HepG2 (cell line): Measurements from ENCODE around the gene NCOA6. TPM values are rescaled to one million over a fixed set of nuclear protein-coding genes. Genes with fewer than 3 reads are reported as not detected.

Experiments used
- ATRX ChIP-seq: sonication (generic); formaldehyde crosslinking; IDR thresholded peaks from 2 replicates; pipeline ENCODE4 v1.4.0; 2020; ENCODE audit warnings: missing genetic modification reagents, borderline replicate concordance
- BCL6 ChIP-seq: IDR thresholded peaks from 2 replicates; pipeline ENCODE4 v1.6.1; 2016; ENCODE audit warnings: missing genetic modification reagents, missing compliant biosample characterization
- FOXC1 ChIP-seq: sonication (generic); formaldehyde crosslinking; IDR thresholded peaks from 2 replicates; pipeline ENCODE4 v1.8.0; 2022; ENCODE audit warnings: mild to moderate bottlenecking, missing genetic modification reagents, borderline replicate concordance
- KAT2B ChIP-seq: fragments of 150-350 bp; IDR thresholded peaks from 2 replicates; pipeline ENCODE4 v1.6.1; 2014; ENCODE audit warnings: low read depth, low read length, borderline replicate concordance
- NR2F1 ChIP-seq, 2 experiments: fragments of 450-650 bp in 1 of 2; formaldehyde crosslinking in 1 of 2; IDR thresholded peaks; 2 replicates each; pipeline versions ENCODE4 v1.5.0 to v1.6.1; 2016 to 2020; ENCODE audit warnings: mild to moderate bottlenecking in 1 of 2, missing compliant biosample characterization in 1 of 2, missing genetic modification reagents in 1 of 2, moderate library complexity in 1 of 2
- SIN3A ChIP-seq: IDR thresholded peaks from 2 replicates; pipeline ENCODE4 v1.6.1; 2011; ENCODE audit warnings: low read depth, mild to moderate bottlenecking, control low read depth, low read length, borderline replicate concordance
- SYNCRIP ChIP-seq: fragments of 200-400 bp; formaldehyde crosslinking; IDR thresholded peaks from 2 replicates; pipeline ENCODE4 v1.6.1; 2018; ENCODE audit warnings: mild to moderate bottlenecking, low read depth, low read length; ENCODE audit not compliant: insufficient read depth
- U2AF1 ChIP-seq: fragments of 200-400 bp; formaldehyde crosslinking; optimal IDR thresholded peaks from 2 replicates; pipeline ENCODE3; 2017; ENCODE audit warnings: mild to moderate bottlenecking, low read depth, low read length
- XBP1 ChIP-seq: sonication (generic); formaldehyde crosslinking; IDR thresholded peaks from 2 replicates; pipeline ENCODE4 v1.5.0; 2020; ENCODE audit warnings: missing genetic modification reagents
- ZFP37 ChIP-seq: sonication (generic); formaldehyde crosslinking; IDR thresholded peaks from 2 replicates; pipeline ENCODE4 v1.4.0; 2020; ENCODE audit warnings: missing genetic modification reagents, borderline replicate concordance
- ZNF292 ChIP-seq: sonication (generic); formaldehyde crosslinking; IDR thresholded peaks from 2 replicates; pipeline ENCODE4 v1.8.1; 2022; ENCODE audit warnings: mild to moderate bottlenecking, low read depth, missing genetic modification reagents, borderline replicate concordance
- ZNF3 ChIP-seq: IDR thresholded peaks from 2 replicates; pipeline ENCODE4 v1.7.0; 2017; ENCODE audit warnings: inconsistent platforms
- ZNF530 ChIP-seq: sonication (generic); formaldehyde crosslinking; IDR thresholded peaks from 2 replicates; pipeline ENCODE4 v1.5.0; 2020; ENCODE audit warnings: low read depth, mild to moderate bottlenecking, missing genetic modification reagents
- ZNF883 ChIP-seq: sonication (generic); formaldehyde crosslinking; IDR thresholded peaks from 2 replicates; pipeline ENCODE4 v1.5.1; 2020; ENCODE audit warnings: mild to moderate bottlenecking, missing genetic modification reagents; ENCODE audit errors: not compliant biosample characterization
- polyA plus RNA-seq, 8 experiments: library from polyadenylated mRNA; depleted of rRNA in 3 of 8; stranded (reverse) in 7 of 8; unstranded in 1 of 8; fragments of >200 nt; fragmentation: Illumina TruSeq in 4 of 8; extraction: Trizol in 4 of 8; gene quantifications; 2 replicates each; pipeline versions ENCODE4 v1.2.1 to v1.2.3, GENCODE V29; 2011 to 2016; ENCODE audit warnings: low read depth in 4 of 8, missing spikeins in 1 of 8, mixed read lengths in 1 of 8; ENCODE audit not compliant: insufficient read depth in 1 of 8
- total RNA-seq, 5 experiments: library from RNA; depleted of rRNA; stranded (reverse); fragments of >200 nt; fragmentation: Illumina TruSeq; extraction: Trizol; gene quantifications; 2 replicates each; pipeline ENCODE4 v1.2.3, GENCODE V29; 2016; ENCODE audit warnings: low read depth in 1 of 5
- TF ChIP-seq, protein P1 (sequence below): sonication (generic); formaldehyde crosslinking; IDR thresholded peaks from 2 replicates; pipeline ENCODE4 v1.9.0; 2021; ENCODE audit warnings: missing genetic modification reagents, borderline replicate concordance
- TF ChIP-seq, protein P2 (sequence below): sonication (generic); formaldehyde crosslinking; conservative IDR thresholded peaks from 2 replicates; pipeline ENCODE4 v1.4.0; 2020; ENCODE audit warnings: missing genetic modification reagents
- TF ChIP-seq, protein P3 (sequence below): sonication (generic); formaldehyde crosslinking; IDR thresholded peaks from 2 replicates; pipeline ENCODE4 v1.8.1; 2022; ENCODE audit warnings: mild to moderate bottlenecking, missing genetic modification reagents
- TF ChIP-seq, protein P4 (sequence below): sonication (generic); formaldehyde crosslinking; IDR thresholded peaks from 2 replicates; pipeline ENCODE4 v1.4.0; 2020; ENCODE audit warnings: missing genetic modification reagents, borderline replicate concordance

Gene NCOA6
- total and polyA plus RNA-seq, 2 of the 13 experiments (the other 11 are each of a cell fraction or from before 2014, with no cell fraction given): 11.2 to 29.3 TPM

DNA sequence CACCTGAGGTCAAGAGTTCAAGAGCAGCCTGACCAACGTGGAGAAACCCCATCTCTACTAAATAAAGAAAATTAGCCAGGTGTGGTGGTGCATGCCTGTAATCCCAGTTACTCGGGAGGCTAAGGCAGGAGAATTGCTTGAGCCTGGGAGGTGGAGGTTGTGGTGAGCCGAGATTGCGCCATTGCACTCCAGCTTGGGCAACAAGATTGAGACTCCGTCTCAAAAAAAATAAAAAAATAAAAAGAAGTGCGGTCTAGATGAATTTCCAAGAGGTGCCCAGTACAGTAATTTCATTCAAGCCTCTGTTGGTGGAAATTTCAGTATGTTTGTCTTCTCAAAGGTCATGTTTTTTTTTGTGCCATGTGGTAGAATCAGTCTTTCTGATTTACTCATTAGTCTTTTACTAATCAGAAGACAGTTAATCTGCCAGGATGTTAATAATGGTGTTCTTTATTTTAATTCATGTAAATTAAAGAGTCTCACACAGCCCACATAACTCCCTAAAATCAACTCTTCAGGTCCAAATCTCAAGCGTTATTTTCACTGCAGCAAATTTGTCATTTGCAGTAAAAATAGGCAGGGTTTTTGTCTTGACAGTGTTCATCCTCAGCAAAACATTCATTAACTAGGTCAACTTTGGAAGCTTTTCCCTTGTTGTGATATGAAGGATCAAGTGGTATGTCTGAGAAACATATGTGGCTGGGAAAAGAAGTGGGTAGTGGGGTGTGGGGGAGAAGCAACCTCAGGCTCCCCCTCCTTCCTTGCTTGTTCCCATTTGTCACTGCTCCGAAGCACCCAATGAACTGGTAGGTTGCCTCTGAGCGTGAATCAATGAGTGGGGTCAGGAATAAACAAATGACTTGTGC is 108.0 kb downstream of the NCOA6 start (continued):
- TF ChIP-seq, protein P1, sequence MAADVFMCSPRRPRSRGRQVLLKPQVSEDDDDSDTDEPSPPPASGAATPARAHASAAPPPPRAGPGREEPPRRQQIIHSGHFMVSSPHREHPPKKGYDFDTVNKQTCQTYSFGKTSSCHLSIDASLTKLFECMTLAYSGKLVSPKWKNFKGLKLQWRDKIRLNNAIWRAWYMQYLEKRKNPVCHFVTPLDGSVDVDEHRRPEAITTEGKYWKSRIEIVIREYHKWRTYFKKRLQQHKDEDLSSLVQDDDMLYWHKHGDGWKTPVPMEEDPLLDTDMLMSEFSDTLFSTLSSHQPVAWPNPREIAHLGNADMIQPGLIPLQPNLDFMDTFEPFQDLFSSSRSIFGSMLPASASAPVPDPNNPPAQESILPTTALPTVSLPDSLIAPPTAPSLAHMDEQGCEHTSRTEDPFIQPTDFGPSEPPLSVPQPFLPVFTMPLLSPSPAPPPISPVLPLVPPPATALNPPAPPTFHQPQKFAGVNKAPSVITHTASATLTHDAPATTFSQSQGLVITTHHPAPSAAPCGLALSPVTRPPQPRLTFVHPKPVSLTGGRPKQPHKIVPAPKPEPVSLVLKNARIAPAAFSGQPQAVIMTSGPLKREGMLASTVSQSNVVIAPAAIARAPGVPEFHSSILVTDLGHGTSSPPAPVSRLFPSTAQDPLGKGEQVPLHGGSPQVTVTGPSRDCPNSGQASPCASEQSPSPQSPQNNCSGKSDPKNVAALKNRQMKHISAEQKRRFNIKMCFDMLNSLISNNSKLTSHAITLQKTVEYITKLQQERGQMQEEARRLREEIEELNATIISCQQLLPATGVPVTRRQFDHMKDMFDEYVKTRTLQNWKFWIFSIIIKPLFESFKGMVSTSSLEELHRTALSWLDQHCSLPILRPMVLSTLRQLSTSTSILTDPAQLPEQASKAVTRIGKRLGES (CRISPR knock-in tag): no peak
- TF ChIP-seq SYNCRIP (no peak), ZNF292 (CRISPR knock-in tag) (0 out of 2 replicates have a peak, but pooled peaks have one; percentile 54), NR2F1 (CRISPR knock-in tag; IDR thresholded peaks at IDR 0.05) (peak in 1 of 2 experiments; percentile 72; a peak in 2 of 4 replicates), SIN3A (no peak), ZFP37 (no peak), FOXC1 (no peak), BCL6 (CRISPR knock-in tag) (0 out of 2 replicates have a peak, but pooled peaks have one; percentile 36), ZNF3 (no peak), ZNF530 (CRISPR knock-in tag) (no peak), XBP1 (CRISPR knock-in tag) (no peak), ATRX (CRISPR knock-in tag) (no peak), U2AF1 (no peak), KAT2B (no peak), ZNF883 (no peak)
- TF ChIP-seq, protein P2, sequence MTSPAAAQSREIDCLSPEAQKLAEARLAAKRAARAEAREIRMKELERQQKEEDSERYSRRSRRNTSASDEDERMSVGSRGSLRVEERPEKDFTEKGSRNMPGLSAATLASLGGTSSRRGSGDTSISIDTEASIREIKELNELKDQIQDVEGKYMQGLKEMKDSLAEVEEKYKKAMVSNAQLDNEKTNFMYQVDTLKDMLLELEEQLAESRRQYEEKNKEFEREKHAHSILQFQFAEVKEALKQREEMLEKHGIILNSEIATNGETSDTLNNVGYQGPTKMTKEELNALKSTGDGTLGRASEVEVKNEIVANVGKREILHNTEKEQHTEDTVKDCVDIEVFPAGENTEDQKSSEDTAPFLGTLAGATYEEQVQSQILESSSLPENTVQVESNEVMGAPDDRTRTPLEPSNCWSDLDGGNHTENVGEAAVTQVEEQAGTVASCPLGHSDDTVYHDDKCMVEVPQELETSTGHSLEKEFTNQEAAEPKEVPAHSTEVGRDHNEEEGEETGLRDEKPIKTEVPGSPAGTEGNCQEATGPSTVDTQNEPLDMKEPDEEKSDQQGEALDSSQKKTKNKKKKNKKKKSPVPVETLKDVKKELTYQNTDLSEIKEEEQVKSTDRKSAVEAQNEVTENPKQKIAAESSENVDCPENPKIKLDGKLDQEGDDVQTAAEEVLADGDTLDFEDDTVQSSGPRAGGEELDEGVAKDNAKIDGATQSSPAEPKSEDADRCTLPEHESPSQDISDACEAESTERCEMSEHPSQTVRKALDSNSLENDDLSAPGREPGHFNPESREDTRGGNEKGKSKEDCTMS: no peak
- TF ChIP-seq, protein P3, sequence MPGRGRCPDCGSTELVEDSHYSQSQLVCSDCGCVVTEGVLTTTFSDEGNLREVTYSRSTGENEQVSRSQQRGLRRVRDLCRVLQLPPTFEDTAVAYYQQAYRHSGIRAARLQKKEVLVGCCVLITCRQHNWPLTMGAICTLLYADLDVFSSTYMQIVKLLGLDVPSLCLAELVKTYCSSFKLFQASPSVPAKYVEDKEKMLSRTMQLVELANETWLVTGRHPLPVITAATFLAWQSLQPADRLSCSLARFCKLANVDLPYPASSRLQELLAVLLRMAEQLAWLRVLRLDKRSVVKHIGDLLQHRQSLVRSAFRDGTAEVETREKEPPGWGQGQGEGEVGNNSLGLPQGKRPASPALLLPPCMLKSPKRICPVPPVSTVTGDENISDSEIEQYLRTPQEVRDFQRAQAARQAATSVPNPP: 0 out of 2 replicates have a peak, but pooled peaks have one; percentile 53
- TF ChIP-seq, protein P4, sequence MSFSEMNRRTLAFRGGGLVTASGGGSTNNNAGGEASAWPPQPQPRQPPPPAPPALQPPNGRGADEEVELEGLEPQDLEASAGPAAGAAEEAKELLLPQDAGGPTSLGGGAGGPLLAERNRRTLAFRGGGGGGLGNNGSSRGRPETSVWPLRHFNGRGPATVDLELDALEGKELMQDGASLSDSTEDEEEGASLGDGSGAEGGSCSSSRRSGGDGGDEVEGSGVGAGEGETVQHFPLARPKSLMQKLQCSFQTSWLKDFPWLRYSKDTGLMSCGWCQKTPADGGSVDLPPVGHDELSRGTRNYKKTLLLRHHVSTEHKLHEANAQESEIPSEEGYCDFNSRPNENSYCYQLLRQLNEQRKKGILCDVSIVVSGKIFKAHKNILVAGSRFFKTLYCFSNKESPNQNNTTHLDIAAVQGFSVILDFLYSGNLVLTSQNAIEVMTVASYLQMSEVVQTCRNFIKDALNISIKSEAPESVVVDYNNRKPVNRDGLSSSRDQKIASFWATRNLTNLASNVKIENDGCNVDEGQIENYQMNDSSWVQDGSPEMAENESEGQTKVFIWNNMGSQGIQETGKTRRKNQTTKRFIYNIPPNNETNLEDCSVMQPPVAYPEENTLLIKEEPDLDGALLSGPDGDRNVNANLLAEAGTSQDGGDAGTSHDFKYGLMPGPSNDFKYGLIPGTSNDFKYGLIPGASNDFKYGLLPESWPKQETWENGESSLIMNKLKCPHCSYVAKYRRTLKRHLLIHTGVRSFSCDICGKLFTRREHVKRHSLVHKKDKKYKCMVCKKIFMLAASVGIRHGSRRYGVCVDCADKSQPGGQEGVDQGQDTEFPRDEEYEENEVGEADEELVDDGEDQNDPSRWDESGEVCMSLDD: 0 out of 2 replicates have a peak, but pooled peaks have one; percentile 23
